GM13976 (cell line): ENCODE data around the gene FAM221A.

Experiments
- DNase-seq: peaks from one replicate; pipeline ENCODE4 v3.0.0; 2012; ENCODE audit warnings: low spot score
- CTCF ChIP-seq: IDR thresholded peaks from 2 replicates; pipeline ENCODE4 v1.5.1; 2012; ENCODE audit warnings: borderline replicate concordance, mild to moderate bottlenecking; ENCODE audit not compliant: insufficient read depth; ENCODE audit errors: extremely low read depth, missing control alignments, control extremely low read depth
- in situ Hi-C: fragments of 300-500 bp; cut with MboI; formaldehyde crosslinking; loops from one replicate; pipeline ENCODE4 v1.12.0; 2022; ENCODE audit warnings: low sequenced_read_pairs, mixed read lengths, inconsistent platforms; ENCODE audit not compliant: unreplicated experiment

Gene FAM221A

DNA sequence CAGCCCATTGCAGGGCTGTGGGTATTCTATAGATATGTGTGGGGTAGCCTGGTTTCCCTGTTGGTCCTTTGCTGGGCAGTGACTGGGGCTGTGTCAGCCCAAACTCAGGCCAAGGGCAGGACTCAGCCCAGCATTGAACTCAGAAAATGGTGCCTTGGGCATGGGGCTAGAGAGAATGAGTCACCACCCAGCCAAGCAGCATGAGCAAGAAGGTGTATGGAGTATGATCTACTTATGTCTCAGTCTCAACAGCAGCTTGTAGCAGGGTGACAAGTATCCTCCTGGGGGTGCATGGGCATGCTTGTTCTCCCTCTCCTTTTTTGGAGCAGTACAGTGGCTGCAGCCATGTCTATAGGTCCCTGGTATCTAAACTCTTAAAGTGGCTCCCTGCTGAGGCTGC, 62.1 kb downstream of the FAM221A start:
- no peak for DNase-seq
- in situ Hi-C loops, result no loop called here
- TF ChIP-seq CTCF, result no peak

DNA sequence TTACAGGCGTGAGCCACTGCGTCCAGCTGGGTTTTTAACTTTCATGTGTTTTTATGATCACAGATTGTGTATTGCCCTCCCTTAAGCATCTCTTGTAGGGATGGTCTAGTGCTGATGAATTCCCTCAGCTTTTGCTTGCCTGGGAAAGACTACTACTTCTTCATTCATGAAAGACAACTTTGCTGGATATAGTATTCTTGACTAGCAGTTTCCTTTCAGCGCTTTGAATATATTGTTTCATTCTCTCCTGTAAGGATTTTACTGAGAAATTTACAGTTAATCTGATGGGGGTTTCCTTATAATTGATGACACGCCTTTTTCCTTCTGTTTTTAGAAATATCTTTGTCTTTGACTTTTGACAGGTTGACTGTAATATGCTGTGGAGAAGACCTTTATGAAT, 63.2 kb downstream of the FAM221A start:
- no peak for TF ChIP-seq CTCF
- in situ Hi-C loops, result no loop called here
- DNase-seq, result no peak

- no peak for TF ChIP-seq CTCF
- in situ Hi-C loops, result no loop called here
- DNase-seq, result no peak
Observed at GRCh38 chr7:23746629-23747028, 66.6 kb downstream of the FAM221A start.

DNA sequence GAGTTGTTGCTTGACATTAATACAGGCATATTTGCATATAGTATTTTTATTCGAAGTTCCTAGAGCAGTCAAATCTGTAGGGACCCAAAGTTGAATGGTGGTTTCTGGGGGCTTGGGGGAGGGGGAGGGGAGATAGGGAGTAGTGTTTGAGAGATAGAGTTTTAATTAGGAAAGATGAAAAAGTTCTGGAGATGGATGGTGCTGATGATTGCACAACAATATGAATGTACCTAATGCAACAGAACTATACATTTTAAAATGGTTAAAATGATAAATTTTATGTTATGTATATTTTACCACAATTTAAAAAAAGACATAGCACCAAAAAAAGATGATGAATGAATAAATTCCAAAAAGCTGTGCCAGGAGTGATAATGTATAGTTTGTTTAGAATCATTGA, 71.9 kb downstream of the FAM221A start:
- in situ Hi-C loops, result no loop called here
- no peak for DNase-seq
- TF ChIP-seq CTCF, result no peak
